GM21723 (cell line): ENCODE results near the gene IGSF8.

Experiments used
- ATAC-seq: cut with Tn5 transposase; IDR thresholded peaks from one replicate; pipeline ENCODE4 v1.9.1; 2021; ENCODE audit warnings: mild to moderate bottlenecking, moderate library complexity; ENCODE audit not compliant: unreplicated experiment

IGSF8 gene

DNA sequence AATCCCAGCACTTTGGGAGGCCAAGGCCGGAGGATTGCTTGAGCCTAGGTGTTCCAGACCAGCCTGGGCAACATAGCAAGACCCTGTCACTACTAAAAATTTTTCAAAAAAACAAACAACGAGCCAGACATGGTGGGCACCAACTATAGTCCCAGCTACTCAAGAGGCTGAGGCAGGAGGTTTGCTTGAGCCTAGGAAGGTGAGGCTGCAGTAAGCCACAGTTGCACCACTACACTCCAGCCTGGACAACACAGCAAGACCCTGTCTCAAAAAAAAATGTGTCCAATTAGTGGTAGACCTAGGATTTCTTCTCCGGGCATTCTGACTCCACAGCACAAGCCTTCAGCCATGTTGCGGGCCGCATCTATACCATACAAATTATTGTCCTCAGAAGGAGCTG lies 6.7 kb upstream of the IGSF8 start:
- ATAC-seq = no peak

DNA sequence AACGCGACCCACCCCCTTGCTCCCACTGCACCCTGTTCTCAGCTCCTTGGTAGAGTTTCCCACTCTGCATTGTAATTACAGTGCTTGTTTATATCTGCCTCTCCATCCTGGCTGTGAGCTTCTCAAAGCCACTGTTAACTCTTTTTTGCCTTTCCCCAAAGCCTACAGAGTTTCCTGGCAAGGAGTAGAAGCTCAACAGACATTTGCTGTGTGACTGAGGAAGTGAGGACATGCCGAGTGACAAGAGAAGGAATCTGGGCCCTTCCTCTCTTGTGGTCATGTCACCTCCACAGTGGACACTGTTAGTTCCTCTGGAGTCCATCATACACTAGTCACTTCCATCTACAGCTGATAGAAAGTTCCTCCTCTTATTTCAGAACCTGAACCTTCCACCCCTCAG lies 6.1 kb upstream of the IGSF8 start:
- ATAC-seq = no peak

- no peak for ATAC-seq
Observed at GRCh38 chr1:160103658-160104408, 5.4 kb upstream of the IGSF8 start.

DNA sequence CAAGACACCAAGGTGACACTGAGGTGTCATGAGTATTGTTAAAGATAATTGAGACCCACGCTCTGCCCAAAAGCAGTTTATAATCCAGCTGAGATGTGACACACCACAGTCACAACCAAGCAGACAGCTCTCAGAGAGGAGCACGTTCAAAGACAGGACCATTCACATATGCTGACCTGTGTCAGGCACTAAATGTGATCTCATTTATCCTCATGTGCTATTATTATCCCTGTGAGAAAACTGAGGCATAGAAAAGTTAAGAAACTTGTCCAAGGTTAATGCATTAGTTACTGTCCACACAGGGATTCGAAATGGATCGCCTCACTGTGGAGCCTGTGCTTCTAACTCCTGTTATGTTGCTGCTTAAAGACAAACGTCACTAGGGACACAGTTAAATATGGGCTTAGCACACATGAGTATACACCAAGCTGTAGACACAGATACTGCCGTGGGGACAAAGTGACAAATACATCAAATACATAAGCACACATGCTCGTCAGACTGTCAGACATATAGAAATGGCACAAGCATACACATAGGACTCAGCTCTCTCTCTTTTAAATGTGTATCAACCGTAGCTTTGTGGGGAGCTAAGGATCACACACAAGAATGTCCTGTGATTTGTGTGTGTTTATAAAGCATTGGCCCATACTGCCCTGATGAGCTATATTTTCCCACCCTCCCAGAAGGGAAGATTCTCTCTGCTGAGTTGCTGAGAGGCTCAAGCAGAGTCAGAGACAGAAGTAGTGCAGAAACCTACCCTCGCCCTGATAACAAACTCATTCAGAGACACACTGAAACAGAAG lies 3.5 kb upstream of the IGSF8 start:
- ATAC-seq = no peak

DNA sequence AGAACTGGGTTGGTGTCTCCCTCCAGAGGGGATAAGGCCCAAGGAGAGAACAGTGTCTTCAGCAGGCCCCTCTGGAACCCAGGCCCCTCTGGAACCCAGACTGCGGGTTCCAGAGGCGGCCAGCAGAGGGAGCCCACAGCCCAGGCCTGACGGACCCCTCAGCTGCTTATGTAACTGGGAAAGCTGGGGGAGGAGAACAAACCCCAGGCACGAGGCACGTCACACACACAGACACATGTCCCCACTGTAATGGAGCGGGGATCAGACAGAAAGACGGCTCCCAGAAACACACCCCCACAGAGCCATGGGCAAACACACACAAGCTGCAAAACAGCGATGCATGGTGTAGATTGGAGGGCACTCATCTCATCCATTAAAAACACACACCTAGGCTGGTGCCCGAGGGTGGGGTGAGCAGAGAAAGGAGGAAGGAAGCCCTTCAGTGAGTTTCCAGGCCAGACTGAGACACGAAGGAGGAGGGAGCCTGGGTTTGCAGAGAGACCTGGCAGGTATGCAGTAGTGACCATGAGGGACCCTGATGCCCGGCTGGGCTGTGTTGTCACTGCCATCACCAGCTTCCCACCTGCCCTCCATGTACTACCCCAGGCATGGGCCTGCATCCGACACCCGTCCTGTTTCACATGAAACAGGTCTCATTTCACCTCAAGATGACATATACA lies 2.8 kb upstream of the IGSF8 start:
- peak; percentile 24 for ATAC-seq

- no peak for ATAC-seq
Observed at GRCh38 chr1:160099716-160100375, 1.4 kb upstream of the IGSF8 start.

DNA sequence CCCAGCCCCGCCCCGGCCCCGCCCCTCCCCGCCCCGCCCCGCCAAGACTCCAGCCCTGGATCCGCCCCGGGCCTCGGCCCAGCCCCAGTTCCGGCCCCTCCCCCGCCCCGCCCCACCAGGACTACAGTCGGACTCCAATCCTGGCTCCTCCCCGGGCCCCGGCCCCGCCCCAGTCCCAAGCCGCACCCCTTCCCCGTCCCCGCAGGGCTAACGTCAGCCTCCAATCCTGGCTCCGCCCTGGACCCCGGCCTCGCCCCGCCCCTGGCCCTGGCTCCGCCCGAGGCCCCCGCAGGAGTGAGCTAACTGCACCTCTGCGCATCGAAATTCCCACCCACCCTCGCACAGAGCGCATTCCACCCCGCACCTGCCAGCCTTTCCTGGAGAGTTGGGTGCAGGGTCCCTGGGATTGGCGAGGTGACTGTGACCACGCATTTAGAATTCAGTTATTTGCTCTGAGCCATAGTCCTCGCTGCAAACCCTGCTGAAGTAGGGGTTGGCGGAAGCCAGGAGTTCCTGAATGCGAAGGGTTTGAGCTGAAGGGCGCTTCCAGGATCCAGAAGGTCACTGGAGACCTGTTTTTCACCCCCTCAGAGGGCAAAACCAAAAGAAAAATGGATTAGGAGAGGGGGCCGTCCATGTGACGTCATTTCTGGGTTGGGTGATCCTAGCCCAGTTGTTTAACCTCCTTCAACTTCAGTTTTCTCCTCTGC lies 588 bp upstream of the IGSF8 start:
- peak; percentile 81 for ATAC-seq

DNA sequence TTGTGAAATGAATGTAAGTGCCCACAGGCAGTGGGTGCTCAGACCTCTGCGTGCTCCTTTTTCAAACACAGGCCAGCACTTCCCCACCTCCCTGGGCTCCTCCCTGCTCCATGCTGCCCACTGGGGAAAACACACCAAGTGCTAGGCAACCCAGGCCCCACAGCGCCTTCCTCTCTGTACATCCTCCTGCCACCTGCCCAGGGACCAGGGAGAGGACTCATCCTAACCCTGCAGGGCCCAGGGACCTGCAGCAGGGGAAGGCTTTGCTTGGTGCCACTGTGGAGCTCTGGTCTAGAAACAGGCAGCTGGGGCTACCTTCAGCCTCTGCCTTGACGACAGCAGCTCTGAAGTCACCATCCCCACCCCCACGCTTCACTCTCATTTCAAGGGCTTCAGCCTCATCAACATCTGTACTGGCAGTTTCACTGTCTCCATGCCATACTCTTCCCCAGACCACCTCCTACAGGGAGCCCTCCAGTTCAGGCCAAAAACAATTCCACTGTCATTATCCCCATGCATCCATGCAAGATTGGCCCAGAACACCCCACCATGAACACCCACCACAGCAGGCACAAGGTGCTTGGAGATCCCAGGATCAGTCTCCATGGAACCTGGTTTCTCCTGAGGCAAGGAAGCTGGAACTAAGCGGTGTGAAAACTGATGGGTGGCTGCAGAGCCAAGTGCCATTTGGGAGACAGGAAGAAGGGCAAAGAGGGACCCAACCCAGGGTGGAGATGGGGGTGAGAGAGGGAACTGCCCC lies 1.1 kb downstream of the IGSF8 start:
- no peak for ATAC-seq

DNA sequence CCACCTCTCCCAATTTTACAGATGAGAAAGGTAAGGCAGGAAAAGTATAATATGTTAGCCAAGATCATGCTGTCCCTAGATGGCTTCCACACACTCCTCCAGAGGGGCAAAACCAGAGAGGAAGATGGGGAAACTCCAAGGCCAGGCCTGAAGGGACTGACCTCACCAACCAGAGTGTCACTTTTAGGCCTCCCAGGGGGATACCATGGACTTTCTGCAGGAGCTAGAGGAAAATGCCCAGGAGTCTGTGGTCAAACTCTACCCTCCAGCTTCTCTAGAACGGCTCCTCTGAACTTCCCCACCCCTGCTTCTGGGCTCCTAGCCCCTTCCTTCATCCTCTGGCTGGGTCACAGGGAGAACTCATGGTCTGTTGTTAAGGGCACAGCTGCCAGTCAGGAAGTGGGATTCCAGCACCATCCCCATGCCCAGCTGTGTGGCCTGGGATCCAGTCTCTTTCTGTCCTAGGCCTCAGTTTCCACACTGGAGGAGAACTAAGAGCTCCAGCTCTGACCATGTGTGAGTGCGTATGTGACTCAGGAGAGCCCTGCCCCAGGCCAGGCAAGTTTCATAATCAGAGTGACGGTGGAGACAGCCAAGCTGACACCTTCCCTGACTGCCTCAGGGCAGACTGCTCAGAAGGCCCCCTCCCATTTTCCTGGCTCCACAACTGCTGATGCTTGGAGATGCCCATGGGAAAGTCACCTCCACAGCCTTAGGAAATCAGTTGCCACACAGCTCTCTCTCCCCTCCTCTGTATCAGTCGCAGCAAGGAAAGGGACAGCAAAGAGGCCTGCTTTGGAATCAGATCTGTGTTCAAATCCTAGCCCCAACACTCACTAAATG lies 1.9 kb downstream of the IGSF8 start:
- no peak for ATAC-seq

DNA sequence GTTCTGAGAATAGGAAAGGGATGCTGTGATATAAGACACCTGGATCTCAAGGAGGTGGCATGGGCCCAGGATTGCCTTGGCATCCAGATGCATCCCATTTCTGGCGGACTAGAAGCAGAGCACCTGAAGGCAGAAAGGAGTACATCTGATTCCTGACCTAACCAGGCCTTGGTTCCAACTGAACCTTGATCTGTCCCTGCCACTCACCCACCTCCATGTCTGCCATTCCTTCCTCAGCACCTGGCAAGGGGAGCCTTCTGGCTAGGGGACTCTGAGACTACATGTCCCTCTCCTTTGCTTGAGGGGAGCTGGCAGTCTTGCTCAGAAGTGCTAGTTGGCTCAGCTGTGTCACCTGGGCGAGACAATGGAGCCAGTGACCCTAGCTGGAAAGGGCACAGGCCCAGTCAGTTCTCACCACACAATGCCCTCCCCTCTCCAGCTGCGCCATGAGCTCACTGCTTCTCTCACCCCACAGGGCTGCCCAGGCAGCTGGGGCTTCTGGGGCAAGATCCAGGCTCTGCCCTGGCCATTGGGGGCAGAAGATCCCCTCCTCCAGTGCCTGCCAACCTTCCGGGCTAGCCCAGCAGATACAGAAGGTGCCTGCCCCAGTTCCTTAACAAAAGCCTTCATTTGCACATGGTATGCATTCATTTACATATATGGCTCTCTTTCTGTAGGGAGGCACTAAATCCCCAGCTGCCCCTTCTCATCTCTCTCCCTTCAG lies 2.9 kb downstream of the IGSF8 start:
- ATAC-seq = no peak

- ATAC-seq = no peak
Observed at GRCh38 chr1:160094806-160095205, 3.6 kb downstream of the IGSF8 start.

DNA sequence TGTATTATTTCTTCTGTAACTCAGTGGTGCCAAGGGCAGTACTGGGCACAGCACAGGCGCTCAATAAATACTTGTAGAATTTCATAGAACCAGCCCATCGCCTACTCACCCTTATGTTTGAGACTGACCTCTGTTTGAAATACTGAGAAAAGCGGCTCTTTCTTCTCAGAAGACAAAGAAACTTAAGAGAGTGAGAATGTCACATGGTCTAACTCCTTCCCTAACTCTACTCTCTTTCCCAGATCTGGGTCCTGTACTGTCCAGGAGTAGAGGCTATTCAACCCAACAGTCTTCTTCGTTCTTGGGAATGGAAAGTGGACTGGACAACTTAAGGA lies 4.2 kb downstream of the IGSF8 start:
- no peak for ATAC-seq

DNA sequence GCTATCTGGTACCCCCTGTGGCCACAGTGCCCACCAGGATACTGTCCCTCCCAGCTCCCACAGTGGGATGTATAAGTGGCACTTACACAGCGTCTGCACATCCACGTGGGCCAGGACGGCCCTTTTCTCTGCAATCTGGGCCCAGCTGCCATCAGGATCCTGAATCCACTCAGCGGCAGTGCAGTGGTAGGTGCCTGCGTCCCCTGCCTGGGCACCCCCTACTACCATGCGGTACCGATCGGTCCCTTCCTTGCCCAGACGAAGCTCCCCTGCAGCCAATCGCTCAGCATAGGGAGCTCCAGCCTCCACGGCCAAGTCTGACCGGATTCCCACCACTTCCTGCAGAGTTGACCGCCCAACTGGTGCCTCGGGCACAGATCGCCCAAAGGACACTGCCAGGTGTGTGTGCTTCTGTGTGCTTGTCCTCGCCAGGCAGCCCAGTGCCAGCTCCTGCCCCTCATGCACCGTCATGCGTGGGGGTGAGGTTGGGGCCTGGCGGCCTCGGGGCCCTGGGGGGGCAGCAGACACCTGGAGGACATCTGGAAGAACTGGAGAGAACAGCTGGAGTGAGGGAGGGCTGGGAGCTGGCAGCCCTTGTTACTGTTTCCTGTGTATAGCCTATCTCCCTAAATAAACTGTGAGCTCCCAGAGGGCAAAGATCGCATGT lies 4.7 kb downstream of the IGSF8 start:
- no peak for ATAC-seq

GRCh38 chr1:160093069-160093395 lies 5.4 kb downstream of the IGSF8 start:
- no peak for ATAC-seq

DNA sequence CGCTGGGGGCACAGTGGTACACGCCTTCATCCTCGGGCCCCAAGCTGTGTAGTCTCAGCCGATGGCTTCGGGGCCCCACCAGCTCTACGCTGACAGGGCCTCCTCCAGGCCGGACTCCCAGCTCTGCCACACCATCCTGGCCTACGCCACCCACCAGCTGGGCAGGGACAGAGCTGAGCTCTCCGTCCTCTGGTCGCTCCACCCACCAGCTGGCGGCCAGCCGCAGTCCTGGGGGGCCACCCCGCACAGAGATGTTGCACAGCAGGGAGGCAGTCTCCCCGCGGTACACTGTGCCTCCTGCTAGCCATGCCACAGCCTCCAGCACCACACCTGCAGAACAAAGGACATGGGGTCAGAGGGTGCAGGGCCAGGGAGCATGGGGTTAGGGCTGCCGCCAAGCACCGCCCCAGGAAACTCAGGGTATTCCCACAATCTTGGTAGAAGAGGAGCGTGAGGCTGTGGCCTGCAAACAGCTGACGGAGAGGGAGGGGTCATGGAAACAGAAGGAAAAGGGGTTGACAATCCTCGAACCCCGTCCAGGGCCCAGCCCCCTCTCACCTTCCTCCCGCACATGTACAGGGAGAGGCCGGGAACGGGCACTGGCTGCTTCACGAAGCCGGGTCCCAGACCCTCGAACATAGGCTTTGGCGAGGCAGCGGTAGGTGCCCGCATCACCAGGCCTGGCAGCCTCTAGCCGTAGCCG lies 5.9 kb downstream of the IGSF8 start:
- no peak for ATAC-seq

GRCh38 chr1:160091666-160092223 lies 6.7 kb downstream of the IGSF8 start:
- no peak for ATAC-seq

- ATAC-seq = no peak
Observed at GRCh38 chr1:160090760-160091159, 7.7 kb downstream of the IGSF8 start.
